ENCODE results near the gene RGS12. TPM values are rescaled to one million over a fixed set of nuclear protein-coding genes. Genes with fewer than 3 reads are reported as not detected.

RGS12 gene
- total RNA-seq, 2 experiments from 2014 or later: 8.0 to 9.4 TPM

GRCh38 chr4:3257103-3257555 is 35.7 kb upstream of the RGS12 start:
- Mint-ChIP-seq H3K4me3 (no peak overlapping the region), H3K27me3 (no peaks in the 10 kb centered on the region), H3K4me1 (no peaks in the 10 kb centered on the region), H3K36me3 (ENCODE audit: low read depth) (no peaks in the 10 kb centered on the region), H3K9me3 (ENCODE audit: low read depth) (no peaks in the 10 kb centered on the region), H3K27ac (no peak overlapping the region)
- ChIA-PET CTCF (no interaction called here), POLR2A (no interaction called here)
- ATAC-seq (no peak), DNase-seq (no peak)
- intact Hi-C loops (cut with DNase I, micrococcal nuclease): no loop called here

DNA sequence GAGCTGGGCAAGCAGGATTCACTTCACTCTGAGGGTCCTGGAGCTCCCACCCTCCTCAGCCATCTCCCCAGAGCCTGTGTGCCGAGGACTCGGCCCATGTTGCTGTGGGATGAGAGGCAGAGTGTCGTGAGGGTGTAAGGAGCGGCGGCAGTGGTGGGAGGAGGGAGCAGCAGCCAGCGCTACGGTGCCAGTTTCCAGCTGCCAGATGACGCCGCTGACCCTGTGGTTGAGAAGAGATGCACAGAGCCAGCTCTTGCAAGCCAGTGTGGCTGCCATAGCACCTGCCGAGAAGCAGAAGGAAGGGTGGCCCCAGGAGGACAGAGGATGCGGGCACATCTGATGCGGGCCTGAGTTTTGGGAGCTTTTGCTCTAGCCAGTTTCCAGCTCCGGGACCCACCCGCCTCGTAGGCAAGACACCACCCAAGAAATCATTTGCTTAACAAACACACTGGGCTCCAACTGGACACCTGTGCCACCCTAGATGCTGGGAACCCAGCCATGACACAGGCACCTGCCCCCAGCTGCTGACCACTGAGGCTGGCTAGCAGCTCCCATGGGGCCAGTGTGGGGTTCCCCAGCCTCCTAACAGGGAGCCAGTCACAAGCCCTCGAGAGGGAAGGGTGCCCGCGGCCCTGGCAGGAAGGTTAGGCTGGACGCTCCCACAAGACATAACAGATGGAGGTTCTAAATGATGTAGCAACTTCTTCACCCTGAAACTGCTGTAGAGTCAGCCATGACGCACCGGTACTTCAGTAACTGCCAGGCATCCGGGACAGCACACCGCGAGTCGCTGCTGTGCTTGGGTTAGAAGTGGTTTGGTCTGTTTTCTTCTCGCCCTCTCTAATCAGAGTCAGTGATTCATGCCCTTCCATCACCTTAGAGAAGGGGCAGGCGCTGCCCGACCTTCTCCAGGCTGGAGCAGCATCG is 35.0 kb upstream of the RGS12 start:
- no peaks in the 10 kb centered on the region for H3K4me1 Mint-ChIP-seq
- H3K27me3 Mint-ChIP-seq: no peaks in the 10 kb centered on the region
- no peak overlapping the region for H3K4me3 Mint-ChIP-seq
- peak; percentile 19 for ATAC-seq
- H3K36me3 Mint-ChIP-seq (ENCODE audit: low read depth): no peaks in the 10 kb centered on the region
- DNase-seq: no peak
- CTCF ChIA-PET: no interaction called here
- H3K27ac Mint-ChIP-seq: no peak overlapping the region
- POLR2A ChIA-PET: no interaction called here
- no peaks in the 10 kb centered on the region for H3K9me3 Mint-ChIP-seq (ENCODE audit: low read depth)
- intact Hi-C loops (cut with DNase I, micrococcal nuclease): no loop called here

DNA sequence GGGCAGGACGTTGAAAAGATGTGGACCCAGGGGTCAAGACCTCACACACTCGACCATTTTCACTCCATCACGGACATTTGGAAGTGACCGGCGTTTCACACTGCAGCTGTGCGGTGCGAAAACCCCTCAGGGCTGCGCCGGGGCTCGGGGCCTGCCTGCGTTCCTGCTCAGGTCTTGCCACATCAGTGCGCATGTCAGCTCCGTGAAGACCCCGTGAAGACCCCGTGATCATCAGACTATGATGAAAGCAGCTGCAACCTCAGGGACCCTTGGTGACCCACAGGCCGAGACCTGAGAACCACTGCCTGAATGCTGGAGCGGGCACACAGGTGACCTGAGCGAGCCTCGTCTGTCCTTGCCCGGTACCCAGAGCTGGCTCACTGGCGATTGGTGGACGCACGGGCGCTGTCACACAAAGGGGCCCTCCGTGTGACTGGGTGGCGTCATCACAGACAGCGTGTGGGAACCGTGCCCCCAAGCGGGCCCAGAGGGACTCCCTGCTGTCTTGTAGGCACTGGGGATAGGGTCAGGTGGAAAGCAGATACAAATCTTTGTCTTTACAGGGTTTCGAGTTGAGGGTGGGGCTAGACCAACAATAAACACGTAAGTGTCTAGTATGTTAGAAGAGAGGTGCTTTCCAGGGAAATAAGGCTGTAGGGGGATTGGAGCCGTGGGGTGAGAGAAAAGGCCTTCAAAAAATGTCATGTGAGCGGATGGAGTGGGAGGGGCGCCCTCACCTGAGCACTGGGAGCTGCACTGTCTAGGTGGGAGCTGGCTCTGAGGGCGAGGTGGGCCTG is 31.2 kb upstream of the RGS12 start:
- H3K27me3 Mint-ChIP-seq: no peaks in the 10 kb centered on the region
- no peaks in the 10 kb centered on the region for H3K9me3 Mint-ChIP-seq (ENCODE audit: low read depth)
- H3K4me1 Mint-ChIP-seq: no peaks in the 10 kb centered on the region
- no peak overlapping the region for H3K27ac Mint-ChIP-seq
- ChIA-PET POLR2A (no interaction called here), CTCF (no interaction called here)
- intact Hi-C loops (cut with DNase I, micrococcal nuclease): no loop called here
- no peak for DNase-seq
- H3K36me3 Mint-ChIP-seq (ENCODE audit: low read depth): no peaks in the 10 kb centered on the region
- no peak for ATAC-seq
- no peak overlapping the region for H3K4me3 Mint-ChIP-seq

DNA sequence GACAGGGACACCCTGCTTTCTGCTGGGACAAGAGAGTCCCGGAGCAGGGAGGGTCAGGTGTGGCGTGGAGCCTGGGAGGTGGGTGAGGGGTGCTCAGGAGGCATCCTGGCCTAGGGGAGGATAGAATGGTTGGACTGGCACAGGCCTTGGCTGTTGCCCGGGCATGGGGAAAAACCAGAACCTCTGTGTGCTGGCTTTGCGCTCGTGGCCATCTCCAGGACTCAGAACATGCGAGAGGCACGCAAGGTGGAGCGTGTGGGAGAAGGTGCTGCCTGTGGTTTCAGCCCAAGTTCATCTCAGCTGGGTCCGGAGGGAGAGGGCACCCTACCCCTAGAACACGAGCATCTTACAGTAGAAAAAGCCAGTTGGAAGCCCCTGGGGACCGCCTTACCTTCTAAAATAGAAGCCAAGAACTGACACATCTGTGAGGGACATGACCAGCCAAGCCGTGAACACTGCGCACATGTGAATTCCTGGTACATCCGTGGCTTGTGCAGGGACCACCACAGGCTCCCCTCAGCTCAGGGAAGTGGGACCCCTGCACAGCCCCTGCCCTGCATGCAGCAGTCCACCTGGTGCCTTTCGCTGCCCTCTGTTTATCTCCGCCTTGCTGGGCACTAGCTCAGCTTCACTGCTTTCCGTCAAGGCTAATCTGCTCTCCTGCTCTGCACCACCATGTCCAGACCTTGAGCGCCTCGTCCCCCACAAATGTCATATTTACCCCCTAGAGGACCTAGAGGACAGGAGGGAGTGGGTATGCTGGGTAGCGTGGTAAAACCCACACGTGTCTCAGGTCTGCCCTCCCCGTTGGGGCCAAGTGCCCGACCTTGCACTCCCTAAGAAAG is 30.4 kb upstream of the RGS12 start:
- H3K4me1 Mint-ChIP-seq: no peaks in the 10 kb centered on the region
- no peak for DNase-seq
- no peak for ATAC-seq
- H3K27me3 Mint-ChIP-seq: no peaks in the 10 kb centered on the region
- H3K27ac Mint-ChIP-seq: no peak overlapping the region
- H3K4me3 Mint-ChIP-seq: no peak overlapping the region
- no peaks in the 10 kb centered on the region for H3K9me3 Mint-ChIP-seq (ENCODE audit: low read depth)
- H3K36me3 Mint-ChIP-seq (ENCODE audit: low read depth): no peaks in the 10 kb centered on the region
- intact Hi-C loops (cut with DNase I, micrococcal nuclease): no loop called here
- POLR2A ChIA-PET: no interaction called here
- CTCF ChIA-PET: no interaction called here

GRCh38 chr4:3263053-3263875 is 29.6 kb upstream of the RGS12 start:
- no peak for ATAC-seq
- no peak for DNase-seq
- Mint-ChIP-seq H3K36me3 (ENCODE audit: low read depth) (no peaks in the 10 kb centered on the region), H3K9me3 (ENCODE audit: low read depth) (no peaks in the 10 kb centered on the region), H3K4me1 (no peaks in the 10 kb centered on the region), H3K27me3 (no peaks in the 10 kb centered on the region), H3K4me3 (no peak overlapping the region), H3K27ac (no peak overlapping the region)
- CTCF ChIA-PET: interaction anchor here (0.5 kb wide), 1 partner anchor 106 kb away, joined by 3 read pairs; no protein-coding TSS in a partner anchor
- POLR2A ChIA-PET: no interaction called here
- intact Hi-C loops (cut with DNase I, micrococcal nuclease): no loop called here

- H3K4me3 Mint-ChIP-seq: no peak overlapping the region
- H3K27ac Mint-ChIP-seq: no peak overlapping the region
- H3K4me1 Mint-ChIP-seq: no peaks in the 10 kb centered on the region
- H3K36me3 Mint-ChIP-seq (ENCODE audit: low read depth): no peaks in the 10 kb centered on the region
- DNase-seq (no peak), ATAC-seq (no peak)
- POLR2A ChIA-PET: no interaction called here
- no peaks in the 10 kb centered on the region for H3K9me3 Mint-ChIP-seq (ENCODE audit: low read depth)
- CTCF ChIA-PET: interaction anchor here (0.5 kb wide), 1 partner anchor 105 kb away, joined by 3 read pairs; no protein-coding TSS in a partner anchor
- intact Hi-C loops (cut with DNase I, micrococcal nuclease): no loop called here
- no peaks in the 10 kb centered on the region for H3K27me3 Mint-ChIP-seq
These were observed 29.0 kb upstream of the RGS12 start for GRCh38 chr4:3263876-3264193.

DNA sequence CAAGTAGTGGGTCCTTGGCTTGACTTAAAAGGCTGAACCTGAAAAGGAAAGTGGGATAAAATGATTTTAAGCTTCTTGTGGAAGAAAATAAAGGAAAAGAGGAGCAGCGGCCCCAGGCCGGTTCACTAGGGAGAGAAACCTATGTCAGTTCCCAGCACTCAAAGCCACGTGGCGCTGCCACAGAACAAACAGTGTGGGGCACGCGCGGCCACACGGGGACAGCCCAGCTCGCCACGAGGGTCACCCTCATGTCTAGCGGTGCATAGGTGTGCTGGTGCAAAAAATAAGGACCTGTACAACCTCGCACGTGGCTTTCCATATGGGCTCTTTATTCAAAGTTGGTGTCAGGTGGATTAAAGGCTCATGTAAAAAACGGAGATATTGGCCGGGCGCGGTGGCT is 26.7 kb upstream of the RGS12 start:
- Mint-ChIP-seq H3K36me3 (ENCODE audit: low read depth) (no peaks in the 10 kb centered on the region), H3K4me1 (no peaks in the 10 kb centered on the region), H3K4me3 (no peak overlapping the region), H3K9me3 (ENCODE audit: low read depth) (no peaks in the 10 kb centered on the region), H3K27ac (no peak overlapping the region), H3K27me3 (no peaks in the 10 kb centered on the region)
- ATAC-seq (no peak), DNase-seq (no peak)
- ChIA-PET POLR2A (no interaction called here), CTCF (no interaction called here)
- intact Hi-C loops (cut with DNase I, micrococcal nuclease): no loop called here

GRCh38 chr4:3267576-3268394 is 25.0 kb upstream of the RGS12 start:
- H3K27me3 Mint-ChIP-seq: no peaks in the 10 kb centered on the region
- no peak overlapping the region for H3K27ac Mint-ChIP-seq
- no peaks in the 10 kb centered on the region for H3K36me3 Mint-ChIP-seq (ENCODE audit: low read depth)
- ATAC-seq: no peak
- no peaks in the 10 kb centered on the region for H3K9me3 Mint-ChIP-seq (ENCODE audit: low read depth)
- H3K4me3 Mint-ChIP-seq: no peak overlapping the region
- POLR2A ChIA-PET: interaction anchor here (0.6 kb wide), 1 partner anchor 15 kb away, joined by 4 read pairs; no protein-coding TSS in a partner anchor
- intact Hi-C loops (cut with DNase I, micrococcal nuclease): no loop called here
- DNase-seq: no peak
- no peaks in the 10 kb centered on the region for H3K4me1 Mint-ChIP-seq
- CTCF ChIA-PET: no interaction called here

DNA sequence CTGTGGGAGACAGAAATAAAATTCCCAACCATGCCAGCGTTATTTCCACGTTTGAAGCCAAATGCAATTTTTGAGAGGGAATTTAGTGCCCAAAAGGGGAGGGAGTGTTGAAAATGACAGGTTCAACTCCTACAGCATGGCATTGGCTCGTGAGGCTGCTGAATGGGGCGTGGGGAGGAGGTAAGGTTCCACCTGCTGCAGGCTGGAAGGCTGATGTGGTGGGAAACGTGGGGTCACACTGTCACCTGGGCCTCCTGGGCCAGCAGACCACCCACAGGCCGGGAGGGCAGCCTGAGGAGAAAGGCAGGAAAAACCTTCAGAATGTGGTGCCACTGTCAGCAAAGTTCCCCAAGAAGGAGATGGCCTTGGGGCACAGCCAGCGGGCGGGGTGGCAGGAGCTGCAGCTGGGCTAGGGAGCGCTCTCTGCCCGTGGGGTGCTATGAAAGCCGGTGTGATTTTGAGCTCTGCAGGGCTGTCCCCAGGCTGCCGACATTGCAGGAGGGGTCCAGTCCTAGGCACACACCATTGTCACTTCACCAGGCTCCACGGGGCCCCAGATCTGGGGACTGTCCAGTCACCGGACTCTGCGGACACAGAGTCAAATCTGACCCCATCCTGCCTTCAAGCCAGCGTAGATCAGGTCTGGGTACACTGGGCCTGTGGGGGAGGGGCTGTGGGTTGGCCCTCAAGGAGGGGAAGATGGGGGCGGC is 24.3 kb upstream of the RGS12 start:
- ATAC-seq (no peak), DNase-seq (no peak)
- Mint-ChIP-seq H3K27ac (no peak overlapping the region), H3K4me3 (no peak overlapping the region), H3K9me3 (ENCODE audit: low read depth) (peaks cover 2% of the 10 kb centered on the region), H3K36me3 (ENCODE audit: low read depth) (no peaks in the 10 kb centered on the region), H3K27me3 (no peaks in the 10 kb centered on the region), H3K4me1 (no peaks in the 10 kb centered on the region)
- intact Hi-C loops (cut with DNase I, micrococcal nuclease): no loop called here
- ChIA-PET POLR2A (no interaction called here), CTCF (no interaction called here)
